Neural crest cell (in vitro differentiated cells): ENCODE data around the gene MAST4. TPM values are rescaled to one million over a fixed set of nuclear protein-coding genes. Genes with fewer than 3 reads are reported as not detected.

Experiments
- DNase-seq: peaks from one replicate; pipeline ENCODE4 v3.0.0; 2021; ENCODE audit warnings: low read depth, mixed read lengths, low spot score
- H3K27ac Mint-ChIP-seq: one replicate; pipeline ENCODE4 v1.8.0; 2021; ENCODE audit warnings: mild to moderate bottlenecking, mixed read lengths; ENCODE audit not compliant: unreplicated experiment
- H3K27me3 Mint-ChIP-seq: 2 replicates; pipeline ENCODE4 v1.8.0; 2021; ENCODE audit warnings: low read depth, mild to moderate bottlenecking, mixed read lengths
- H3K36me3 Mint-ChIP-seq: 2 replicates; pipeline ENCODE4 v1.8.0; 2021; ENCODE audit warnings: low read depth, mild to moderate bottlenecking, mixed read lengths
- H3K4me1 Mint-ChIP-seq: 2 replicates; pipeline ENCODE4 v1.8.0; 2021; ENCODE audit warnings: mixed read lengths
- H3K4me3 Mint-ChIP-seq: one replicate; pipeline ENCODE4 v1.8.0; 2021; ENCODE audit warnings: mild to moderate bottlenecking, mixed read lengths
- H3K9me3 Mint-ChIP-seq: 2 replicates; pipeline ENCODE4 v1.8.0; 2021; ENCODE audit warnings: mixed read lengths
- total RNA-seq: library from RNA; stranded (reverse); gene quantifications from 2 replicates; pipeline ENCODE4 v1.2.1, GENCODE V29; 2021
- TF ChIP-seq, protein P1 (sequence below): fragments of 200-600 bp; sonication (generic); conservative IDR thresholded peaks from 2 replicates; pipeline ENCODE4 v1.5.0; 2021; ENCODE audit warnings: antibody characterized with exemption, mild to moderate bottlenecking

The MAST4 gene
- total RNA-seq, 1 donor from 2014 or later: 7.3 TPM

DNA sequence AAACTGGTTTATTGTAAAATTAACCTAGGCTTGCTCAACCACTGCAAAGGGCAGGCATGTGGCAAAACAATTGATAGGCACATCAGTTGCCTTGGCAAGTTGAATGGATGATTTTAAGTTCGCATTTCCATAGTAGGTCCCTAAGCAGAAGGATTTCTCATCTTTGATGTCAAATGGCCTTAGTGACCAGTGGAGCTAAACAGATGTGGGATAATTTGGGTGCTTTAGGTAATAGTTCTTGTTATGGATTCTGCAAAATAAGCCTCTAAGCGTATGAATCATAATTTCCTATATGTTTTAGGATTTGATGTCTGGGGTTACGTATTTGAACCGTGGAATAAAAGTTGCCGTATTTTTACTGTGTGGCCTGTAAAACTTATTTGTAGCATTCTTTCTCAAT, 418.0 kb downstream of the MAST4 start:
- Mint-ChIP-seq H3K36me3 (no peaks in the 10 kb centered on the region), H3K27ac (no peak overlapping the region), H3K9me3 (no peaks in the 10 kb centered on the region), H3K4me3 (no peak overlapping the region), H3K27me3 (no peaks in the 10 kb centered on the region), H3K4me1 (peaks cover 13% of the 10 kb centered on the region)
- TF ChIP-seq, protein P1, sequence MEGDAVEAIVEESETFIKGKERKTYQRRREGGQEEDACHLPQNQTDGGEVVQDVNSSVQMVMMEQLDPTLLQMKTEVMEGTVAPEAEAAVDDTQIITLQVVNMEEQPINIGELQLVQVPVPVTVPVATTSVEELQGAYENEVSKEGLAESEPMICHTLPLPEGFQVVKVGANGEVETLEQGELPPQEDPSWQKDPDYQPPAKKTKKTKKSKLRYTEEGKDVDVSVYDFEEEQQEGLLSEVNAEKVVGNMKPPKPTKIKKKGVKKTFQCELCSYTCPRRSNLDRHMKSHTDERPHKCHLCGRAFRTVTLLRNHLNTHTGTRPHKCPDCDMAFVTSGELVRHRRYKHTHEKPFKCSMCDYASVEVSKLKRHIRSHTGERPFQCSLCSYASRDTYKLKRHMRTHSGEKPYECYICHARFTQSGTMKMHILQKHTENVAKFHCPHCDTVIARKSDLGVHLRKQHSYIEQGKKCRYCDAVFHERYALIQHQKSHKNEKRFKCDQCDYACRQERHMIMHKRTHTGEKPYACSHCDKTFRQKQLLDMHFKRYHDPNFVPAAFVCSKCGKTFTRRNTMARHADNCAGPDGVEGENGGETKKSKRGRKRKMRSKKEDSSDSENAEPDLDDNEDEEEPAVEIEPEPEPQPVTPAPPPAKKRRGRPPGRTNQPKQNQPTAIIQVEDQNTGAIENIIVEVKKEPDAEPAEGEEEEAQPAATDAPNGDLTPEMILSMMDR: no peak
- DNase-seq: no peak

DNA sequence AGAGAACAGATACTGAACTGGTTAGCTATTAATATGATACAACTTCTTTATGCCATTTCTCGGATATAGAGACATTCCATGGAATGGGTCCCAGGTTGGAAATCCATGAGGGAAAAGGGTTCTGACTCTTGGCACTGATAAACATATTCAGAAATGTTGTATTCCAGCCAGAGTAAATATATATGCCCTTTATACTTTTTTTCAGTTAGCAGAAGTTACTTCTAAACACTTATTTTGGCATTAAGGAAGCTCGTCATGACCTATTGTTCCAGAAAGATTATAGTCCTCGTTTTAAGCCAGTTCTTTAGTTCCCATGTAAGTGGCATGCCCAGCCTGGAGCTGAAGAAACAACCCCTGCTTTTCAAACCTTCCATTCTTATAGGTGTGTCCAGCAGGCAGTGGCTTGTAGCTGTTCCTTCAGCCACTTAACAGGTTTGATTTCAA, 418.8 kb downstream of the MAST4 start:
- H3K27ac Mint-ChIP-seq: no peak overlapping the region
- peaks cover 3% of the 10 kb centered on the region for H3K9me3 Mint-ChIP-seq
- peaks cover 17% of the 10 kb centered on the region for H3K4me1 Mint-ChIP-seq

DNA sequence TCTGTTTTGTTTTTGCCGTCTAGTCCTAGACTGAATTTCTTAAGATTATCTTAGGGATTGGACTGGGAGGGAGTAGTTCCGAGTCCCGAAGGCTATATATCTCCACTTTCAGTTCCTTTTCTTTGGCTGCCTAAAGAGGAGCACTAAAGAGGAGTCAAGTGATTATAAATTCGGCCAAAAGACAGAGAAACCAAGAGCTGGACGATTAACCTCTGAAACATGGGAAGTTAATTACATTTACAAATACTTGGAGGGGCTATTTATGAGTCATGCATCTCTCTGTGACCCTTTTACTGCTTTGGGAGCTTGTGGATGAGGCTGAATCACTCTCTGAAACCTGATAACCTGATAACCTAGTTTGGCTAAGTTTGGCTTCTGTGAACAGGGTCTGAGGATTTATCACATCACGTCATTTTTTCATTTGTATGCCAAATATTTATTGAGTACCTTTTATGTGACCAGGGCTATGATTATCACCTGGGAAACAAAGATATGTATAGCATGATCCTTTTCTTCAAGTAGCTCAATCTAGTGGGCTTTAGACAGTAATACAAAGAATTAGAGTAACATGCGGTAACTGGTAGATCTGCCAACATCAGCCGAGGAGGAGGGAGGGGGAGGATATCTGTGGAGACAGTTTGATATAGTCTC, 419.5 kb downstream of the MAST4 start:
- H3K36me3 Mint-ChIP-seq: no peaks in the 10 kb centered on the region
- no peak overlapping the region for H3K27ac Mint-ChIP-seq
- peaks cover 15% of the 10 kb centered on the region for H3K4me1 Mint-ChIP-seq

More for the DNA sequence above, 418.8 kb downstream of the MAST4 start:
- no peaks in the 10 kb centered on the region for H3K27me3 Mint-ChIP-seq
- H3K36me3 Mint-ChIP-seq: no peaks in the 10 kb centered on the region
- no peak for DNase-seq
- H3K4me3 Mint-ChIP-seq: no peak overlapping the region
- TF ChIP-seq, protein P1: no peak

DNA sequence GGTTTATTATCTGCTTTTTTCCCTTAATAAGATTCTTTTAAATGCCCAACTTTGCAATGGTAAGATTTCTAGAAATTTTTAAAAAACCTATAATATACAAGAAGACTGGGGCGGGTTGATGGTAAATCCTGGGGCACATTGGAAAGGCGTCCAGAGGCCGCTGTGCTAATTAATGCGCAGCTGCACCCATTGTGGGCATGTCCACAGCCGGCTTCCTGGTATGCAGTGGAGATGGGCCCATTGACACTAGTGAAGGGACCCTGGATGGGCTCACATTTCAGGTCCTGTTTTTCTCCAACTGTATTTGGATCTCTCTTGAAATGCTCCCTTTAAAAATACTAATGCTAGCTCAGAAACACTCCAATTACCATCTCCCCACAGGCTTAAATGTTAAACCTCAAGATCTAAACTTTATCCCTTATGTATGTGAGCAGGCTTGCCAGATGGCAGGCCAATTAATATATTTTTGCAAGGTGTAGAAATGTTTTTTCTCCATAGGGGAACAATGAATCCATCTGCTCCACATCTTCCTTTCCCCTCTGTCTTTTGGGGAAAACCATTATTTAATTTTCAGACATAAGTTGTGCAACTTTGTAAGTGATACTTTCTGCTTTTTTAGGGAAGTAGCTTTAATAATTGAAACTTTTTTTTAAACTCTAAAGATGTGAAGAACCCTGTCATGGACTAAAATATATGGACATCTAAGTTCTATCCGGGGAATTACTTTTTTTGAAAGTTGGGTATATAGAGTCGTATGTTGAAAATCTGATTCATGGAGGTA, 423.1 kb downstream of the MAST4 start:
- Mint-ChIP-seq H3K27ac (no peak overlapping the region), H3K9me3 (peaks cover 3% of the 10 kb centered on the region), H3K4me1 (peaks cover 7% of the 10 kb centered on the region), H3K36me3 (no peaks in the 10 kb centered on the region), H3K4me3 (no peak overlapping the region), H3K27me3 (no peaks in the 10 kb centered on the region)
- no peak for DNase-seq
- TF ChIP-seq, protein P1: no peak

More for the DNA sequence above, 419.5 kb downstream of the MAST4 start:
- peaks cover 3% of the 10 kb centered on the region for H3K9me3 Mint-ChIP-seq
- H3K4me3 Mint-ChIP-seq: no peak overlapping the region
- TF ChIP-seq, protein P1: no peak
- DNase-seq: no peak
- H3K27me3 Mint-ChIP-seq: no peaks in the 10 kb centered on the region

DNA sequence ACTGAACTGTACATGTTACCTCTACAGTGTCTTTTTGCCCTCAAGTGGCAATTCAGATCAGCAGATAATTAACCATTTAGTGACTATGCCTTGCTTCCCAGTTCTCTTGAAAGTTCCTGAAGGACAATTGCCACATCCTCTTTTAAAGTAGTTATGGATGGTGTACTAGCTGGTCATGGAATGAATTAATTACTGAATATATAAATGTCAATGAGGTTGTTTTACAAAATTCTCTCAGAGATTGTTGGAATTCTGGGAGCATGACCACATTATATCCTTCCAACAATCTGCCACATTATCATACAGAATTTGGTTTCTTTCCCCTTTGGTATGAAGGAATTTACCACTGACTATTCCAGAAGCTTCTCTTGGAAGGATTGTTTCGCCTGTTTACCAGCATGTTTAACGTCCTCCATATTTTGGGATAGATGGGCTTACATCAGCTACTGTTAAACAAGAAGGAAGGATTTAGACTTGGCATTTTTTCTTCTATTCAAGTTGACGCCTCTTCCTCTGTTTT, 424.0 kb downstream of the MAST4 start:
- no peak for DNase-seq
- H3K4me1 Mint-ChIP-seq: peaks cover 7% of the 10 kb centered on the region
- no peaks in the 10 kb centered on the region for H3K36me3 Mint-ChIP-seq
- H3K9me3 Mint-ChIP-seq: peaks cover 3% of the 10 kb centered on the region
- no peak overlapping the region for H3K27ac Mint-ChIP-seq
- TF ChIP-seq, protein P1: no peak
- no peak overlapping the region for H3K4me3 Mint-ChIP-seq
- H3K27me3 Mint-ChIP-seq: no peaks in the 10 kb centered on the region
